Panc1 (cell line): Measurements from ENCODE around the gene ABCG8. TPM values are rescaled to one million over a fixed set of nuclear protein-coding genes. Genes with fewer than 3 reads are reported as not detected.

Source experiments
- ATAC-seq: fragments of 200-7000 bp; cut with Tn5 transposase; 2 replicates; pipeline ENCODE4 v1.9.1; 2020; ENCODE audit warnings: mild to moderate bottlenecking, moderate library complexity
- BruUV-seq: library from RNA; stranded (reverse); fragments of 400-500 nt; replicated peaks from 2 replicates; lab custom pipeline; 2021; lab: Mats Ljungman, UMichigan
- CTCF ChIA-PET: fragments of 300-600 bp; sonication (Branson Sonifier 250); formaldehyde crosslinking; loops from one replicate; lab custom pipeline; 2022; ENCODE audit warnings: antibody characterized with exemption; lab: Charles Lee
- POLR2A ChIA-PET: fragments of 300-600 bp; sonication (Branson Sonifier 250); formaldehyde crosslinking; loops from one replicate; lab custom pipeline; 2022; ENCODE audit warnings: antibody characterized with exemption; lab: Charles Lee
- DNase-seq: peaks from one replicate; pipeline ENCODE4 v3.0.0-alpha.2; 2010; ENCODE audit warnings: low read depth, low spot score
- H3K27ac ChIP-seq: 2 replicates; pipeline ENCODE4 v1.5.1; 2011; ENCODE audit warnings: mild to moderate bottlenecking, low read length, inconsistent platforms
- H3K27me3 ChIP-seq: fragments of 200-500 bp; sonication (Bioruptor generic); 2 replicates; pipeline ENCODE4 v1.6.0; 2014; ENCODE audit warnings: low read length, inconsistent platforms; ENCODE audit not compliant: control insufficient read depth, insufficient read depth
- H3K36me3 ChIP-seq: fragments of 200-500 bp; sonication (Bioruptor generic); 2 replicates; pipeline ENCODE4 v1.5.1; 2014; ENCODE audit warnings: inconsistent platforms, mild to moderate bottlenecking, low read length, moderate library complexity; ENCODE audit not compliant: control insufficient read depth, insufficient read depth
- H3K4me1 ChIP-seq: 2 replicates; pipeline ENCODE4 v1.5.1; 2011; ENCODE audit warnings: inconsistent platforms, mild to moderate bottlenecking, low read length, moderate library complexity; ENCODE audit not compliant: control insufficient read depth, insufficient read depth
- H3K4me3 ChIP-seq, 2 experiments: 2 replicates each; pipeline ENCODE4 v1.5.1; 2011 to 2012; ENCODE audit warnings: low read depth in 2 of 2, low read length in 2 of 2, mild to moderate bottlenecking in 2 of 2, inconsistent platforms in 1 of 2, moderate library complexity in 1 of 2
- H3K9me3 ChIP-seq: fragments of 200-500 bp; sonication (Bioruptor generic); 2 replicates; pipeline ENCODE4 v1.5.1; 2014; ENCODE audit warnings: low read depth, mild to moderate bottlenecking, inconsistent platforms, low read length, moderate library complexity; ENCODE audit not compliant: control insufficient read depth, insufficient read depth
- POLR2AphosphoS5 ChIP-seq: IDR thresholded peaks from 2 replicates; pipeline ENCODE4 v1.6.1; 2012; ENCODE audit warnings: mild to moderate bottlenecking, low read depth, low read length, moderate library complexity
- REST ChIP-seq, 2 experiments: IDR thresholded peaks; 2 replicates each; pipeline ENCODE4 v1.6.1; 2011 to 2012; ENCODE audit warnings: low read depth in 2 of 2, control low read depth in 1 of 2, low read length in 1 of 2, mild to moderate bottlenecking in 1 of 2, moderate library complexity in 1 of 2; ENCODE audit not compliant: insufficient read depth in 1 of 2
- SIN3A ChIP-seq: IDR thresholded peaks from 2 replicates; pipeline ENCODE4 v1.6.1; 2012; ENCODE audit warnings: low read depth, mild to moderate bottlenecking, low read length, moderate library complexity, borderline replicate concordance; ENCODE audit not compliant: insufficient read depth
- TCF7L2 ChIP-seq: IDR thresholded peaks from 2 replicates; pipeline ENCODE4 v1.6.1; 2011; ENCODE audit warnings: mild to moderate bottlenecking, low read depth, low read length, inconsistent platforms
- in situ Hi-C: cut with HindIII; loops from 2 replicates; pipeline ENCODE4 v1.10.0; 2016; ENCODE audit warnings: low sequenced_read_pairs, low pct_unique_long_range_greater_than_20kb
- intact Hi-C: fragments of 100-400 bp; cut with micrococcal nuclease; formaldehyde crosslinking; loops from one replicate; pipeline ENCODE4 v1.10.0; 2022; ENCODE audit not compliant: unreplicated experiment
- total RNA-seq: library from RNA; stranded (reverse); gene quantifications from one replicate; pipeline ENCODE4 v1.2.1, GENCODE V29; 2021; ENCODE audit not compliant: unreplicated experiment
- TF ChIP-seq, protein P1 (sequence below): fragments of 450-650 bp; IDR thresholded peaks from 2 replicates; pipeline ENCODE4 v1.5.1; 2017; ENCODE audit warnings: mild to moderate bottlenecking

Gene ABCG8
- total RNA-seq, 1 experiment from 2014 or later, result 0.03 TPM

DNA sequence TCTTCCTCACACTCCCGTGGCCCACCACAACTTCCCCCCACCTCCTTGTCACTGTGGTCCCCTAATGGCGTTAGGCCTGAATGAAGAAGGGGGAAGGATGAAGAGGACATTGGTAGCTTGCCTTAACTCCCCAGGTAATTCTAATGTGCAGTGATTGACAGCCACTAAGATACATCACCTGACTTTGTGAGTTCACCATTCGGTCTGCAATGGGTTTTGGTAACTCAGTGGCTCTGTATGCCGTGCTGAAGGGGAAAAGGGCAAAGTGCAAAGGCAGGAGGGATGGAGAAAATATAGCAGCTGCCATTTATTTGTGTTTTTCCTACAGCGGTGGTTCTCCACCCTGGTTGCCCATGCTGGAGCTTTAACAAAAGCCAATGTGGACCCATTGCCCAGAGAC lies 42.2 kb downstream of the ABCG8 start:
- no peaks in the 10 kb centered on the region for H3K36me3 ChIP-seq
- ChIA-PET CTCF (no interaction called here), POLR2A (no interaction called here)
- DNase-seq (no peak), ATAC-seq (no peak)
- H3K27me3 ChIP-seq, result no peaks in the 10 kb centered on the region
- H3K4me1 ChIP-seq, result peaks cover 3% of the 10 kb centered on the region
- no TSS peak for BruUV-seq
- no peak overlapping the region for H3K27ac ChIP-seq
- in situ Hi-C loops (no loop called here), intact Hi-C loops (no loop called here)
- H3K9me3 ChIP-seq, result no peaks in the 10 kb centered on the region
- H3K4me3 ChIP-seq, result no peak overlapping the region
- no peak for TF ChIP-seq REST (IDR thresholded peaks at IDR 0.05; ENCODE audit: insufficient read depth in 1 of 2, low read depth in 2 of 2, low read length in 1 of 2)
- TF ChIP-seq POLR2AphosphoS5, result no peak
- TF ChIP-seq SIN3A, result no peak
- TF ChIP-seq TCF7L2, result no peak
- TF ChIP-seq, protein P1, sequence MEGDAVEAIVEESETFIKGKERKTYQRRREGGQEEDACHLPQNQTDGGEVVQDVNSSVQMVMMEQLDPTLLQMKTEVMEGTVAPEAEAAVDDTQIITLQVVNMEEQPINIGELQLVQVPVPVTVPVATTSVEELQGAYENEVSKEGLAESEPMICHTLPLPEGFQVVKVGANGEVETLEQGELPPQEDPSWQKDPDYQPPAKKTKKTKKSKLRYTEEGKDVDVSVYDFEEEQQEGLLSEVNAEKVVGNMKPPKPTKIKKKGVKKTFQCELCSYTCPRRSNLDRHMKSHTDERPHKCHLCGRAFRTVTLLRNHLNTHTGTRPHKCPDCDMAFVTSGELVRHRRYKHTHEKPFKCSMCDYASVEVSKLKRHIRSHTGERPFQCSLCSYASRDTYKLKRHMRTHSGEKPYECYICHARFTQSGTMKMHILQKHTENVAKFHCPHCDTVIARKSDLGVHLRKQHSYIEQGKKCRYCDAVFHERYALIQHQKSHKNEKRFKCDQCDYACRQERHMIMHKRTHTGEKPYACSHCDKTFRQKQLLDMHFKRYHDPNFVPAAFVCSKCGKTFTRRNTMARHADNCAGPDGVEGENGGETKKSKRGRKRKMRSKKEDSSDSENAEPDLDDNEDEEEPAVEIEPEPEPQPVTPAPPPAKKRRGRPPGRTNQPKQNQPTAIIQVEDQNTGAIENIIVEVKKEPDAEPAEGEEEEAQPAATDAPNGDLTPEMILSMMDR, result no peak

DNA sequence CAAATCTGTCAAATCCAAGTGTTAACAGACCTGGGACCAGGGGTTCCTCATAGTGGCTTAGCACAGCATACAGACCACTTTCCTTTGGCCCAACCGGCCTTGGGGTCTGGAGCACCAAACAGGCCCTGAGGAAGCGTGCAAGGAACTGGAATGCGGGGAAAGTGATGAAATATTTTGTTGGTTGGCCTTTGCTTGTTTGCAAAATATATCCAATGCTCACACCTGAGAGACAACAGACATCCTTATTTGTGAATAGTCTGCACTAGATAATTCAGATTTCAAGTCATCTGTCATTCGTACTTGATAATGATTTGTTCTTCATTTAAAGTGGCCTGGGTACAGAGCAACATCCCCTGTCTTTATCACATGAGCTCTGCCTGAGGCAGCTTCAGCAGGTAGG lies 43.5 kb downstream of the ABCG8 start:
- CTCF ChIA-PET, result no interaction called here
- ATAC-seq (no peak), DNase-seq (no peak)
- in situ Hi-C loops, result no loop called here
- no TSS peak for BruUV-seq
- Histone ChIP-seq H3K27ac (no peak overlapping the region), H3K36me3 (0 out of 2 replicates have a peak, but pooled peaks cover 4% of the 10 kb centered on the region), H3K4me3 (no peak overlapping the region), H3K4me1 (peaks cover 3% of the 10 kb centered on the region), H3K9me3 (no peaks in the 10 kb centered on the region), H3K27me3 (no peaks in the 10 kb centered on the region)
- TF ChIP-seq, protein P1, result no peak
- peak; percentile 35; the same call in 1 of the 2 replicates for TF ChIP-seq POLR2AphosphoS5
- POLR2A ChIA-PET, result no interaction called here
- intact Hi-C loops, result no loop called here
